Measurements from ENCODE around the gene CD24. TPM values are rescaled to one million over a fixed set of nuclear protein-coding genes. Genes with fewer than 3 reads are reported as not detected.

The CD24 gene
- total and polyA plus RNA-seq, 2 of the 8 experiments (the other 6 are each of a cell fraction or from before 2014, with no cell fraction given), result 2,134 to 2,327 TPM

- H2BK15ac ChIP-seq (ENCODE audit: low read length), result no peak overlapping the region
- no peak overlapping the region for H3K18ac ChIP-seq (ENCODE audit: extremely low read depth, low read length)
- H4K20me1 ChIP-seq (replicated peaks in 1 of 2; ENCODE audit: control insufficient read depth in 1 of 2, insufficient read depth in 2 of 2, low read length in 2 of 2), result no peaks in the 10 kb centered on the region
- no peak overlapping the region for H2BK20ac ChIP-seq (ENCODE audit: low read length)
- no peaks in the 10 kb centered on the region for H3K23me2 ChIP-seq (ENCODE audit: low read depth, low read length)
- H2AK5ac ChIP-seq (ENCODE audit: low read depth, low read length), result no peak overlapping the region
- H3K79me1 ChIP-seq (ENCODE audit: low read depth, low read length), result no peaks in the 10 kb centered on the region
- WGBS, 2 experiments (ENCODE audit: extremely low coverage in 1 of 2, insufficient coverage in 1 of 2, insufficient read length in 1 of 2, insufficient replicate concordance in 2 of 2, low coverage in 1 of 2, low lambda C conversion rate in 2 of 2, missing lambda C conversion rate in 1 of 2), result 94% methylated on average over 1 of the region's 1 CpG; no CpG with 5 or more reads in 1 of the 2 experiments
- H4K5ac ChIP-seq (ENCODE audit: insufficient read length, low read depth, low read length), result no peak overlapping the region
- H2BK5ac ChIP-seq (ENCODE audit: low read depth, low read length), result no peak overlapping the region
- no peak overlapping the region for H3K27ac ChIP-seq (ENCODE audit: low read depth, low read length)
- H3K9me3 ChIP-seq (ENCODE audit: insufficient read depth in 2 of 2, low read depth in 1 of 2, low read length in 1 of 2), result no peaks in the 10 kb centered on the region; a peak in 1 of 4 replicates
- POLR2A ChIA-PET (ENCODE audit: partially characterized antibody), result no interaction called here
- peaks cover 0 to 4% (median 1%) of the 10 kb centered on the region in 4 experiments; a peak in 1 of 8 replicates for H3K36me3 ChIP-seq (ENCODE audit: control insufficient read depth in 2 of 4, insufficient read depth in 4 of 4, low read length in 3 of 4)
- CTCF ChIA-PET (ENCODE audit: partially characterized antibody), result interaction anchor here (0.8 to 1.1 kb wide), 2 partner anchors 15 to 94 kb away, joined by 3 read pairs; no protein-coding TSS in a partner anchor
- H2AFZ ChIP-seq (ENCODE audit: low read length), result no peak overlapping the region
- H3K4ac ChIP-seq (replicated peaks; ENCODE audit: insufficient read length, low read depth, low read length), result no peak overlapping the region
- no peaks in the 10 kb centered on the region for H3K79me2 ChIP-seq (ENCODE audit: control insufficient read depth in 1 of 2, insufficient read depth in 2 of 2, low read length in 2 of 2)
- H3K4me3 ChIP-seq (ENCODE audit: extremely low read depth in 1 of 4, insufficient read depth in 2 of 4, low read depth in 3 of 4, low read length in 4 of 4), result no peak overlapping the region
- H3K27me3 ChIP-seq (replicated peaks in 1 of 4; ENCODE audit: control insufficient read depth in 3 of 4, extremely low read depth in 1 of 4, insufficient read depth in 3 of 4, low read length in 3 of 4), result no peaks in the 10 kb centered on the region
- no peak overlapping the region for H3K56ac ChIP-seq (replicated peaks; ENCODE audit: insufficient read length, low read depth, low read length)
- no peak overlapping the region for H2BK120ac ChIP-seq (replicated peaks; ENCODE audit: low read depth, low read length)
- DNase-seq (ENCODE audit: low read depth in 1 of 2, low spot score in 2 of 2) (no peak), FAIRE-seq (no peak)
- H3K4me2 ChIP-seq (ENCODE audit: insufficient read depth in 1 of 2, low read depth in 2 of 2, low read length in 2 of 2), result no peak overlapping the region
- no peak overlapping the region for H3K9ac ChIP-seq (replicated peaks in 1 of 4; ENCODE audit: extremely low read depth in 1 of 4, low read depth in 3 of 4, low read length in 3 of 4)
- H3K23ac ChIP-seq (ENCODE audit: insufficient read length), result no peak overlapping the region
- no peaks in the 10 kb centered on the region for H3K4me1 ChIP-seq (replicated peaks in 1 of 4; ENCODE audit: control insufficient read depth in 3 of 4, insufficient read depth in 4 of 4, low read length in 3 of 4)
- H2BK12ac ChIP-seq (ENCODE audit: low read depth, low read length), result no peak overlapping the region
- H3K14ac ChIP-seq (ENCODE audit: insufficient read length), result no peak overlapping the region
- H4K91ac ChIP-seq (replicated peaks; ENCODE audit: insufficient read length, low read length), result no peak overlapping the region
- no peak overlapping the region for H4K8ac ChIP-seq (ENCODE audit: extremely low read depth, insufficient read depth, low read length)
- TF ChIP-seq CTCF (IDR thresholded peaks at IDR 0.05; ENCODE audit: control extremely low read depth in 1 of 3, insufficient read depth in 1 of 3, low read depth in 1 of 3, low read length in 3 of 3), result no peak
- no peak for TF ChIP-seq JUN (IDR thresholded peaks at IDR 0.05; ENCODE audit: low read depth, low read length)
- no peak for TF ChIP-seq BACH1 (IDR thresholded peaks at IDR 0.05; ENCODE audit: low read length)
- TF ChIP-seq ZNF274 (IDR thresholded peaks at IDR 0.05; ENCODE audit: borderline replicate concordance, extremely low read depth, low read length), result no peak
- no peak for TF ChIP-seq BRCA1 (IDR thresholded peaks at IDR 0.05; ENCODE audit: low read depth, low read length)
- no peak for TF ChIP-seq HDAC2 (IDR thresholded peaks at IDR 0.05; ENCODE audit: borderline replicate concordance in 1 of 2, low read depth in 2 of 2, low read length in 2 of 2)
- TF ChIP-seq ASH2L (IDR thresholded peaks at IDR 0.05; ENCODE audit: low read length), result no peak
- no peak for TF ChIP-seq BCL11A (IDR thresholded peaks at IDR 0.05; ENCODE audit: low read depth in 2 of 2, low read length in 2 of 2)
- no peak for TF ChIP-seq SIRT6 (IDR thresholded peaks at IDR 0.05; ENCODE audit: low read length)
- no peak for TF ChIP-seq CBX5 (IDR thresholded peaks at IDR 0.05; ENCODE audit: low read depth, low read length)
- no peak for TF ChIP-seq TCF12 (IDR thresholded peaks at IDR 0.05; ENCODE audit: low read depth, low read length)
- TF ChIP-seq POLR2AphosphoS5 (IDR thresholded peaks at IDR 0.05; ENCODE audit: low read depth, low read length), result no peak
Observed at GRCh38 chr6:106964954-106965353, 9.6 kb downstream of the CD24 start.

Measured in H1 (cell line).